ENCODE results near the gene ALPI.

- TF ChIP-seq, protein P1, sequence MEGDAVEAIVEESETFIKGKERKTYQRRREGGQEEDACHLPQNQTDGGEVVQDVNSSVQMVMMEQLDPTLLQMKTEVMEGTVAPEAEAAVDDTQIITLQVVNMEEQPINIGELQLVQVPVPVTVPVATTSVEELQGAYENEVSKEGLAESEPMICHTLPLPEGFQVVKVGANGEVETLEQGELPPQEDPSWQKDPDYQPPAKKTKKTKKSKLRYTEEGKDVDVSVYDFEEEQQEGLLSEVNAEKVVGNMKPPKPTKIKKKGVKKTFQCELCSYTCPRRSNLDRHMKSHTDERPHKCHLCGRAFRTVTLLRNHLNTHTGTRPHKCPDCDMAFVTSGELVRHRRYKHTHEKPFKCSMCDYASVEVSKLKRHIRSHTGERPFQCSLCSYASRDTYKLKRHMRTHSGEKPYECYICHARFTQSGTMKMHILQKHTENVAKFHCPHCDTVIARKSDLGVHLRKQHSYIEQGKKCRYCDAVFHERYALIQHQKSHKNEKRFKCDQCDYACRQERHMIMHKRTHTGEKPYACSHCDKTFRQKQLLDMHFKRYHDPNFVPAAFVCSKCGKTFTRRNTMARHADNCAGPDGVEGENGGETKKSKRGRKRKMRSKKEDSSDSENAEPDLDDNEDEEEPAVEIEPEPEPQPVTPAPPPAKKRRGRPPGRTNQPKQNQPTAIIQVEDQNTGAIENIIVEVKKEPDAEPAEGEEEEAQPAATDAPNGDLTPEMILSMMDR (IDR thresholded peaks at IDR 0.05), result no peak
- no peak for TF ChIP-seq TCF7L2 (IDR thresholded peaks at IDR 0.05; ENCODE audit: low read depth, low read length)
- no peak for TF ChIP-seq REST (IDR thresholded peaks at IDR 0.05; ENCODE audit: insufficient read depth in 1 of 2, low read depth in 2 of 2, low read length in 1 of 2)
- no peak for TF ChIP-seq POLR2AphosphoS5 (IDR thresholded peaks at IDR 0.05; ENCODE audit: low read depth, low read length)
- TF ChIP-seq SIN3A (IDR thresholded peaks at IDR 0.05; ENCODE audit: borderline replicate concordance, insufficient read depth, low read depth, low read length), result no peak
Observed at GRCh38 chr2:232487385-232488096, 31.6 kb downstream of the ALPI start, which contains the start of gene ECEL1.
